Endothelial cell of umbilical vein (primary cell): Measurements from ENCODE around the gene CDC14B. TPM values are rescaled to one million over a fixed set of nuclear protein-coding genes. Genes with fewer than 3 reads are reported as not detected.

ENCODE experiments used
- BruUV-seq: library from RNA; stranded (reverse); fragments of 400-500 nt; replicated peaks from 2 replicates; lab custom pipeline; 2021; lab: Mats Ljungman, UMichigan
- CTCF ChIA-PET: fragments of 300-600, 350-600 bp; sonication (Branson Sonifier 250); formaldehyde crosslinking; loops from one replicate; lab custom pipeline; 2021; ENCODE audit warnings: antibody characterized with exemption, inconsistent platforms; lab: Charles Lee
- POLR2A ChIA-PET: fragments of 300-600, 350-600 bp; sonication (Branson Sonifier 250); formaldehyde crosslinking; loops from one replicate; lab custom pipeline; 2021; ENCODE audit warnings: antibody characterized with exemption, inconsistent platforms; lab: Charles Lee
- DNase-seq: peaks from one replicate; pipeline ENCODE4 v3.0.0-alpha.2; 2011; ENCODE audit warnings: low read depth, low spot score
- FAIRE-seq: peaks from 2 replicates; lab custom pipeline; 2011; peaks lifted over from hg19 to GRCh38; lab: Jason Lieb, UNC
- H2AFZ ChIP-seq: 2 replicates; pipeline ENCODE4 v1.6.0; 2012; ENCODE audit warnings: low read depth, low read length, control low read depth, inconsistent platforms
- H3K27ac ChIP-seq: 2 replicates; pipeline ENCODE4 v1.5.1; 2011; ENCODE audit warnings: low read depth, mild to moderate bottlenecking, control low read depth, low read length, moderate library complexity; ENCODE audit not compliant: insufficient read depth
- H3K27me3 ChIP-seq, 2 experiments: 2 replicates each; pipeline versions ENCODE4 v1.6.0 to v1.6.1; 2011; ENCODE audit warnings: low read length in 2 of 2, mixed read lengths in 1 of 2; ENCODE audit not compliant: control insufficient read depth in 2 of 2, insufficient read depth in 2 of 2
- H3K36me3 ChIP-seq, 2 experiments: 2 replicates in 1 of 2; 3 replicates in 1 of 2; pipeline ENCODE4 v1.5.1; 2011; ENCODE audit warnings: low read length in 2 of 2, mild to moderate bottlenecking in 1 of 2, moderate library complexity in 1 of 2; ENCODE audit not compliant: control insufficient read depth in 2 of 2, insufficient read depth in 2 of 2; ENCODE audit errors: extremely low read depth in 1 of 2
- H3K4me1 ChIP-seq: 3 replicates; pipeline ENCODE4 v1.5.1; 2011; ENCODE audit warnings: mild to moderate bottlenecking, low read length; ENCODE audit not compliant: control insufficient read depth, insufficient read depth; ENCODE audit errors: extremely low read depth
- H3K4me2 ChIP-seq: 2 replicates; pipeline ENCODE4 v1.6.1; 2011; ENCODE audit warnings: low read length, control low read depth, mixed read lengths; ENCODE audit not compliant: insufficient read depth
- H3K4me3 ChIP-seq, 3 experiments: fragments of 200-600 bp in 1 of 3; sonication (generic), shearing (Covaris generic) in 1 of 3; replicated peaks in 1 of 3; 2 replicates each; pipeline ENCODE4 v1.5.1; 2011 to 2016; ENCODE audit warnings: control low read depth in 3 of 3, low read length in 3 of 3, mild to moderate bottlenecking in 2 of 3, inconsistent platforms in 1 of 3, low read depth in 1 of 3, moderate library complexity in 1 of 3; ENCODE audit not compliant: insufficient read depth in 1 of 3
- H3K79me2 ChIP-seq: 2 replicates; pipeline ENCODE4 v1.6.0; 2012; ENCODE audit warnings: low read length, inconsistent platforms; ENCODE audit not compliant: control insufficient read depth, insufficient read depth
- H3K9ac ChIP-seq: replicated peaks from 2 replicates; pipeline ENCODE3; 2011; ENCODE audit warnings: low read length, control low read depth; ENCODE audit not compliant: insufficient read depth; ENCODE audit errors: extremely low read depth
- H3K9me1 ChIP-seq: replicated peaks from 3 replicates; pipeline ENCODE4 v1.6.0; 2011; ENCODE audit warnings: mild to moderate bottlenecking, low read length; ENCODE audit not compliant: control insufficient read depth, insufficient read depth; ENCODE audit errors: extremely low read depth
- H3K9me3 ChIP-seq: replicated peaks from 2 replicates; pipeline ENCODE4 v1.5.1; 2012; ENCODE audit warnings: low read length, inconsistent platforms; ENCODE audit not compliant: control insufficient read depth, insufficient read depth
- H4K20me1 ChIP-seq: replicated peaks from 2 replicates; pipeline ENCODE3; 2011; ENCODE audit warnings: mild to moderate bottlenecking, low read length; ENCODE audit not compliant: control insufficient read depth, insufficient read depth; ENCODE audit errors: extremely low read depth
- CTCF ChIP-seq, 2 donors: IDR thresholded peaks; 1 replicate in 1 of 2; 2 replicates in 1 of 2; pipeline ENCODE4 v1.5.1; 2011; ENCODE audit warnings: low read length in 2 of 2, mild to moderate bottlenecking in 2 of 2, moderate library complexity in 2 of 2, control low read depth in 1 of 2, inconsistent platforms in 1 of 2, low read depth in 1 of 2; ENCODE audit not compliant: insufficient read depth in 1 of 2; ENCODE audit errors: extremely low read depth in 1 of 2
- EZH2 ChIP-seq: IDR thresholded peaks from 2 replicates; pipeline ENCODE4 v1.6.1; 2012; ENCODE audit warnings: borderline replicate concordance, low read depth, mild to moderate bottlenecking, moderate library complexity, low read length, inconsistent platforms; ENCODE audit not compliant: severe bottlenecking
- FOS ChIP-seq: IDR thresholded peaks from 2 replicates; pipeline ENCODE4 v1.6.1; 2011; ENCODE audit warnings: mild to moderate bottlenecking, low read length, moderate library complexity, borderline replicate concordance; ENCODE audit not compliant: insufficient read depth
- GATA2 ChIP-seq: IDR thresholded peaks from 2 replicates; pipeline ENCODE4 v1.7.0; 2011; ENCODE audit warnings: low read depth, mild to moderate bottlenecking, moderate library complexity, mixed read lengths, low read length; ENCODE audit not compliant: insufficient read length, insufficient read depth
- JUN ChIP-seq: IDR thresholded peaks from 2 replicates; pipeline ENCODE4 v1.6.1; 2011; ENCODE audit warnings: borderline replicate concordance, low read depth; ENCODE audit not compliant: insufficient read length, insufficient read depth
- MYC ChIP-seq: IDR thresholded peaks from one replicate; pipeline ENCODE4 v1.6.1; 2011; ENCODE audit warnings: mild to moderate bottlenecking, low read depth, low read length
- POLR2A ChIP-seq: IDR thresholded peaks from 2 replicates; pipeline ENCODE4 v1.6.1; 2012; ENCODE audit warnings: low read depth, mild to moderate bottlenecking, control low read depth, low read length
- POLR2AphosphoS5 ChIP-seq: IDR thresholded peaks from 2 replicates; pipeline ENCODE4 v1.6.1; 2012; ENCODE audit warnings: low read depth, mild to moderate bottlenecking, control low read depth, low read length, moderate library complexity; ENCODE audit not compliant: insufficient read depth
- dilution Hi-C: fragments of 300-500 bp; cut with MboI; formaldehyde crosslinking; loops from one replicate; pipeline ENCODE4 v1.15.0; 2019; ENCODE audit warnings: low sequenced_read_pairs; ENCODE audit not compliant: extremely low pct_ligation_motif_present
- intact Hi-C: fragments of 100-400 bp; cut with micrococcal nuclease; formaldehyde crosslinking; loops from one replicate; pipeline ENCODE4 v1.10.0; 2022
- polyA plus RNA-seq, 4 experiments: library from polyadenylated mRNA; depleted of rRNA in 3 of 4; stranded (reverse) in 3 of 4; unstranded in 1 of 4; fragments of >200 nt; gene quantifications; 2 replicates each; pipeline versions ENCODE4 v1.2.1 to v1.2.3, GENCODE V29; 2011 to 2012; ENCODE audit warnings: missing spikeins in 1 of 4
- total RNA-seq: library from RNA; stranded (reverse); gene quantifications from 2 replicates; pipeline ENCODE4 v1.2.3, GENCODE V29; 2021
- TF ChIP-seq, protein P1 (sequence below): IDR thresholded peaks from 2 replicates; pipeline ENCODE4 v1.6.1; 2011; ENCODE audit not compliant: insufficient read depth, insufficient read length

Gene CDC14B
- total and polyA plus RNA-seq, 2 donors (not counting 3 experiments of a cell fraction or from before 2014, with no cell fraction given): 0.39 to 0.93 TPM

DNA sequence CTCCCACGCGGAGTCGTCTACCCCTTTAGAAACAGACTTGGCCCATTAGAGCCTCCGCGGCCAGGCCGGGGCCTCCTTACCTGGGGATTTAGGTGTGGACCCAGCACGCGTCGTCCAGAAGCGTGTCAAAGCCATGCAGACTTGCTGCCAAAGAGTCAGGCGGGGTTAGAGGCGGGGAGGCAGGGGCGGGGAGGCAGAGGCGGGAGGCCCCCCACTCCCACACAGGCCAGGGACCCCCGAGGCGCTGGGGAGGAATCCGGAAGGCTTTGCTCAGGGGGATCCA is 122.6 kb downstream of the CDC14B start:
- no peak overlapping the region for H3K9ac ChIP-seq
- no peaks in the 10 kb centered on the region for H3K4me1 ChIP-seq
- no peak overlapping the region for H2AFZ ChIP-seq
- H3K9me1 ChIP-seq: no peaks in the 10 kb centered on the region
- DNase-seq (no peak), FAIRE-seq (no peak)
- H3K4me3 ChIP-seq: no peak overlapping the region
- H3K36me3 ChIP-seq: no peaks in the 10 kb centered on the region
- no peaks in the 10 kb centered on the region for H3K9me3 ChIP-seq
- TF ChIP-seq, protein P1, sequence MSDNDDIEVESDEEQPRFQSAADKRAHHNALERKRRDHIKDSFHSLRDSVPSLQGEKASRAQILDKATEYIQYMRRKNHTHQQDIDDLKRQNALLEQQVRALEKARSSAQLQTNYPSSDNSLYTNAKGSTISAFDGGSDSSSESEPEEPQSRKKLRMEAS: no peak
- TF ChIP-seq JUN (no peak), EZH2 (no peak), FOS (no peak), CTCF (IDR thresholded peaks at IDR 0.05; ENCODE audit: extremely low read depth in 1 of 2, insufficient read depth in 1 of 2, low read depth in 1 of 2, low read length in 2 of 2) (no peak), MYC (no peak), POLR2A (no peak), POLR2AphosphoS5 (no peak), GATA2 (no peak)
- H3K27me3 ChIP-seq: no peaks in the 10 kb centered on the region
- intact Hi-C loops: no loop called here
- no peak overlapping the region for H3K4me2 ChIP-seq
- CTCF ChIA-PET: no interaction called here
- dilution Hi-C loops: no loop called here
- BruUV-seq: no TSS peak
- H4K20me1 ChIP-seq: no peaks in the 10 kb centered on the region
- no peak overlapping the region for H3K27ac ChIP-seq
- POLR2A ChIA-PET: no interaction called here
- H3K79me2 ChIP-seq: no peaks in the 10 kb centered on the region
